GM21576 (cell line): ENCODE measurements around the gene BACH1.

ENCODE experiments used
- ATAC-seq: cut with Tn5 transposase; IDR thresholded peaks from one replicate; pipeline ENCODE4 v1.9.1; 2021; ENCODE audit warnings: mild to moderate bottlenecking, moderate library complexity; ENCODE audit not compliant: unreplicated experiment

The BACH1 gene

DNA sequence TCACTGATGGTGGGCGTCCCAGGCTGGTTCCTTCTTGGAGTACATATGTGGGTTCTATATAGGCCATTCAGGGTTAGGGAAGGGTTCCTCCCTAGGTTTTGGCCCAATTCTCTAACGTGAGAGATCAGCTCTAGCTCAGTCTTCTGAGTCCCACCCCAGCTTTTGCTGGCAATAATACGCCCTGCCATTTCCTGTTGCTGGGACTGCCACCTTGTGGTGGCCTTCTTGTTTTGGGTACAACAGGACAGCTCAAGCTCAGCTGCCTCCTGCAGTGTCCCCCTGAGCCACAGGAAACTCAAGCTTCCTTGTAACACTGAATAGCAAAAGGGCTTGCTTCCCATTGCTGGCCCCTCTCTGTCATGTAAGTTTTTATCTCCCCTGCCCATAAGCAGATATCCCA is 77.8 kb downstream of the BACH1 start:
- peak; percentile 75 for ATAC-seq

DNA sequence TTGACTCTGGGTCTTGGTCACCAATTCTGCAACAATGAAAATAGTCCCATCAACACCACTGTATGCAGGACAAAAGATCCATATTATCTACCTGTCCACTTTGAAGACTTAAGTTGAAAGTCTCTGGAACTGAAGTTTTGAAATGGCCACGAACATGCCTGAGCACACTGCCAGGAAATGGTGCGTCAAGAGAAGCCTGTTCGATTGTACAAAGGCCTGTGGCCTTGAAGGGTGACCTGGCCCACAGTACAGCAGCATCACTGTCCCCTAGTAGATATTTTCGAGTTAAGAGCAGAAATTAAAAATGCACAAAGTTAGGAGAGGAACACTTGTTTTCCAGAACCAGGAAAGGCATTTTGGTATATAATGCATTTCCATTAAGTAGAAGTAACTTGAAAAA is 78.5 kb downstream of the BACH1 start:
- ATAC-seq = no peak

DNA sequence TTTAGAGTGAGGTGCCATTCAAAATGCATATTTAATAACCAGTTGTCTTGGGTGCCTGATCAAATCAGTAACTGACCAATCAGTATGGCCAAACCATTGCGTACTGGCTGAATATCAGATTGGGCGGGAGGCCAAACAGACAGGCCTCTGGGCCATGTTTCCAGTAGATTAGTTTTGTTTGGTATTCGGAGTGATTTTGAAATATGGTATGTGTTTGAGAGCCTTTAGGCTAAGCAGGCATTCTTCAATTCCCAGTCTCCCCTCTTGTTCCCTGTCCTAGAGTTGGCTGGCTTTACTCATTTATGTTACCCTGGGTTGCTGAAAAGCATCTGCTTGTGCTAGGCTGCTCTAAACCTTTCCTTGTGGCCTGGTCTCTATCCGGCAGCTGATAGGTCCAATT is 80.1 kb downstream of the BACH1 start:
- ATAC-seq = no peak

DNA sequence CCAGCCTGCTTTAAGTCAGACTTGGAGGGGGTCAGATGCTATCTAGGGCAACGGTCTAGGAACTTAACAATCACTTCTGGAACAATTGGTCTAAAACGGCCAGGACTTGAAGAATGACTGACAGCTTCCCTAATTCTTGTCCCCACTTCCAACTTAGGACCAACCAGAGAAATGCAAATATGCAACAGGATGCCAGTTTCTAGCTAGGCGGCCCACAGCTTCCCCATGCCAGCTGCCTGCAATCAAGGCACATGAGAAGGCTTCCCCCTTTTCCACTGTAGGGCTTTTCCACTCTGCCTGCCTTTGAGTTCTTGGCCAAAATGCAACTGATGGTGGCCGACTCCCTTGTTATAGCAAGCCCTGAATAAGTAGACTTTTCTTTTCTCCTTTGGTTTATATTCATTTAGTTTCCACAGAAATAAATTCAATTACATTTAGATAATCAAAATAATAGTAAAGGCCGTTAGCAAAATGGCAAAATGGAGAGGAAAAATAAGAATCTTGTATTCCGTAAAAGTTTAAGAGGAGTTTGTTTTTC is 80.9 kb downstream of the BACH1 start:
- no peak for ATAC-seq

DNA sequence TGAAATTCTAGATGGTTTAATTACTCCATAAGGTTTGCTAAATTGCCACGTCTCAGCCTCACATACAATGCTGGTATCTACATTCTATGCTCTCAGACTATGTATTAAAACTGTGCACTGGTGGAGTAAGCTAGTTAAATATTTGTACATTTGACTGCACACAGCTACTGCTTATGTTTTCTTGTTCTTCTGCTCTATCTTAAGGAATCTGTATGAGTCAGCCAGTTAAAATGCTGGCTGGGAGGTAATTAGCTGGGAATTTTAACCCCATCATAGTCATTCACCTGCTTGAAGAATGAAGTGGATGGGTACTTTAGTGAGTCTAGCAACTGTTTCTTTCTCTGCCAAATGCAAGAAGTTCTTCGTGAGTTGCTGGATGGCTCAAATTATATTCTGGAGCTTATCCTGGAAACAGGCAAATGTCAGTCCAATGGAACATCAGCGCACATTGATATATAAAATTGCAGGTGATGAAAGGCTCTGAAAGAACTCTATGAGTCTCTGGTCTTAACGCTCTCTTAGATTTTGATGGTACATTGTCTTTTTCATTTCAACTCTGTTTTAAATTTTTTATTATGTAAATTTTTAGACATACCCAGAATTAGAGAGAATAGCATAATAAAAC is 83.4 kb downstream of the BACH1 start:
- no peak for ATAC-seq

DNA sequence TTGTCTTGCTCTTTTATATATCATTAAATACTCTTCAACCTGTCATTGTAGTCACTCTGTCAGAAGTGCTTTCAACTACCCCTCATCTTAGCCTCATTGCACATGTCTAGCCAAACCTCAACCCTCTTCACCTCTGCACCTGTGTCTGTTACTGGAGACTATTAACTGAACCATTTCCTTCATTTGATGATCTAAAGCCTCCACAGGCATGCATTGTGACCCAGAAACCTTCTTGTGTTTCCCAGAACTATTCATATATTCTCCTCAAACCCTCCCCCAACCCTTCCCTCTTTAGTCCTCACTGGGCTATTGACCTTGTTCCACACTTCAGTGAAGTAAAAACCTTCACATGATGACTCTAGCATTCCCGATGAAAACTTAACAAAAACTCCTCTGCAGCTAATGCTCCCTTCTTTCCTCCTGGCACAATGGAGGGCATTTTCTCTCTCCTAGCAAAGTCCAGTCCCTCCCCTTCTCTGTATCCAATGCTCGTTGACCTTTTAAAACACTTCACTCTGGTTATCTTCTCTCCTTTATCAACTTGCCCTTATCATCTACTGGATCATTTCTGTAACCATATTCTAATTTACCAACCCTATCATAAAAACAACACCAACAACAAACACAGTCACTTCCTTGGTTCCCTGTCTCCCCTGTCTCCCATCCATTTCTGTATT is 86.1 kb downstream of the BACH1 start:
- no peak for ATAC-seq

DNA sequence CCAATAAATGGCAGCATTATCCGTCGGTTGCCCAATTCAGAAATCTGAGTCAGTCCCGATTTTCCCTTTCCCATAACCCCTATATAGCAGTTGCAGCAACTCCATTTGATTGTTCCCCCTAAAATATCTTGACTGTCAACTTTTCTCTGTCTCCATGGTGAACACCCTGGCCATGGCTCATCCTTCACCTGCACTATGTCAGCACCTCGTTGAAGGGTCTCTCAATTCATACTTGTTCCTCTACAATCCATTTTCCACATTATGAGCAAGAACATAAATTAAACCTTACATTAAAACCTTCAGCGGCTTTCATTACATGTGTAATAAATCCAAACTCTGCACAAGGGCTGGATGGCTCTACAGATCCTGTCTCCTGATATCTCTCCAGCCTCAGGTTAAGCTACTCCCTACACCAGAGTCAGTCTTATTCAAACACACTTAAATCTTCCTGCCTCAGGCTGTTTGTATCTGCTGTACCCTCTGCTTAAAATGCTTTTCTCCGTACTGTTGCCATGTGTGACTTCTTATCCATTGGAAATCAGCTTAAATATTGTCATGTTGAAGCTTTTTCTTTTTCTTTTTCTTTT is 87.3 kb downstream of the BACH1 start:
- ATAC-seq = no peak

DNA sequence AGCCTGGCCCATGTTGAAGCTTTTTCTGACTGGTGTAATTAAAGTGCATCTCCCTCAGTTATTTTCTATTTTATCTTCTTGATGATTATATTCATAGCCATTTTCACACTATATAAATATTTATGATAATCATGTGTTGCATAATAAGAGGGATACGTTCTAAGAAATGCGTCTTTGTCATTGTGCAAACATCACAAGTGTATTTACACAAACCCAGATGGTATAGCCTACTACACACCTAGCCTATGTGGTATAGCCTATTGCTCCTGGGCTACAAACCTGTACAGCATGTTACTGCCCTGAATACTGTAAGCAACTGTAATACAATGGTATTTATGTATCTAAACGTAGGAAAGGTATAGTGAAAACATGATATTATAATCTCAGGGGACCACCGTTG is 88.1 kb downstream of the BACH1 start:
- no peak for ATAC-seq

DNA sequence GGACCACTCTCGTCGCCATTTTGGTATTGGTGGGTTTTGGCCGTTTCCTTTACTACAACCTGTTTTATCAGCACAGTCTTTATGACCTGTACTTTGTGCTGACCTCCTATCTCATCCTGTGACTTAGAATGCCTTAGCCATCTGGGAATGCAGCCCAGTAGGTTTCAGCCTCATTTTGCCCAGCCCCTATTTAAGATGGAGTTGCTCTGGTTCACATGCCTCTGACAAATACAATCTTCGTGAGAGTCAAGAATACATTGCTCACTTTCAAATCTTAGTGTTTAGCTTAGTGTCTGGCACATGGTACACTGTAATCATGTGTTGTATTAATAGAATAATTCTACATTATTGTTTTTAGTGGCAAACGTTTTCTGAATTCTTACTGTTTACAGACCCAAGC is 88.9 kb downstream of the BACH1 start:
- no peak for ATAC-seq

DNA sequence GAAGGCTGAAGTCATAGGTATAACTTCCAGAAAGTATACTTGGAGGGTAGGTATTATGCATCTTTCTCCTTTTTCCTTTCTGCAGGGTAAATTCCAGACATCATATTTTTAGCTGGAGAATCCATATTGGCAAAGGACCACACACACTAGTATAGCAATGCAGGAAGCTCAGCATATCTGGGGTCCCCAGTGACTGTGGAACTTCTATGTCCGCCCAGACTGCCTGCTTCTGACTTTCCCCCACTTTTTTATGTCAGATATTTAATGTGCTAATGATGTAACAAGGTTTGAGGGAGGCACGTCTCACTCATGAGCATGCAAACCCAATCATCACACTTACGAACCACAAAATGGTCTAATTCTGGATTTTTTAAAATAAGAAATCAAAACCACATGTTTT is 90.4 kb downstream of the BACH1 start:
- no peak for ATAC-seq

DNA sequence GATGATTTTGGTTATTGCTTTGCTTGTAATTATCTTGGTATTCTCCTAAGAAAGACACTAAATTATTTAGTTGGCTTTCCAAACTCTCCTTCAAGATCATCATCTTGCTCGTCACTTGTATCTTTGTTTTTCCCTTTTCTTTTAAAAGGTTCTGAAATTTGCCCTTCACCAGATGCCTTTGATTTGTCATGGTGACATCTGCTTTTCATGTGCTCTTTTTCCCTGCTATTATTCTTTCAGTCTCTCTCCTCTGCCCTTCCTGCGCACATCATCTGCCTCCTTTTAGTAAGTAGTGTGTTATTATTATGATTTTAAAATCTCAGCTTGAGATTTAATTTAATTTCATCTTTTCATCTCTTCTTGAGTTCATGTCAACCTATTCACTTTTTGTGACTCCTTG is 92.1 kb downstream of the BACH1 start:
- no peak for ATAC-seq

DNA sequence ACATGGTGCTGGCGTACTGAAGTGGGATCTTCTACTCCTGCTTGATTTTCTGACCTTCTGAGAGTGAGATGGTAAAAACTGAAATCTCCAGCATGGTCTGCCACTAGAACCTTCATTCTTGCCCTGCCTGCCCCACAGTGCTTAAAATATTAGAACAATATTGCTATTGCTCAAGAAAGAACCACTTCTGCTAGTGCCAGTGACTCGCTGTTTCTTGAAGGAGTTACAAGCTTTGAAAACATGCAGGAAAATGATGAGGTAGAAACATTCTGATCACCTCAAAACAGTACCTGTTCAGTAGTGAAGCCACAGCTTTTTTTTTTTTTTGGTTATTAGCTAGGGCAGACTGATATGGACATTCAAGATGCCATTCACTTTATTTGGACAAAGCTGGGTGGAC is 95.3 kb downstream of the BACH1 start:
- ATAC-seq = no peak
